Measurements from ENCODE around the gene PRRT2.
"Not testable (repeated sequence)": the region's sequence is repeated elsewhere in the genome, so short reads cannot be mapped to it uniquely, and the experiment has no call there.

Gene PRRT2
- 1.1 to 1.9 (median 1.3) reads per million in 4 donors for total RNA-seq

DNA sequence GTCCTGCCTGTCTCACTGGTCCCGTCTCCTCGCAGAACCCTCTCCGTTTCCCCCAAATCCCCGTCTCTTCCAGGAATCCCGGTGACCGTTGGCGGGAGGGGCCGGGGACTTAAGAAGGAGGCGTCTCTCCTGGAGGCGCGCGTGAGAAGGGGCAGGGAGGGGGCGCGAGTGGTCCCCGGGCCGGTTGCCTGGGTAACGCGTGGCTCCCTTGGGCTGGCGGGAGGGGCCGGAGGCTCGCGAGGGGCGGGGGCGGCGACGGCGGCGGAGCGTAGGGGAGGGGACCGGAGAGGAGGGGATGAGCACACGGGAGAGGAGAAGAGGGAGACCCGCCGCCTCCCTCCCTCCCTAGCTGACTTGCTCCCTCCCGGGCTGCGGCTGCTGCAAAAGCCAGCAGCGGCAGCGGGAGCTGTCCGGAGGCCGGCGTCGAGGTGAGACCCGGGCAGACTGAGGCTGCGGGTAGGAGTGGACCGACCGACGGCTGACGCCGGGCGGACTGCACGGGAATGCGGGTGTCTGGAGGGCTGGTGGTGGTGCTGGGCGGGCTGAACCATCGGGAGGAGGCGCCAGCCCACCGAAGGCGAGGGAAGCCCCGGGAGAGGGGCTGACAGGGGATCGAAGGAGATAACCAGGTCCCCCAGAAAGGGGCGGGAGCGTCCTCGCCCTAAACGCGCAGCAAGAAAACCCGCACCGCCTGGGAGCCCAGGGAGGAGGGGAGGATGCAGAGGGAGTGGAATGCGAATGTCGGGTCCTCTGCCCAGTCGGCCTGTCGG is at the start of gene PRRT2:
PRRT2 (plus strand) TSS at position 298 of the 770 bp plus-strand sequence. CDS start 862 bp downstream, outside the sequence.
- peak in 4 of 5 donors; percentile 30 to 58 (median 42) for DNase-seq

GRCh38 chr16:29763326-29763725 is 48.7 kb upstream of the PRRT2 start:
- DNase-seq = no peak

DNA sequence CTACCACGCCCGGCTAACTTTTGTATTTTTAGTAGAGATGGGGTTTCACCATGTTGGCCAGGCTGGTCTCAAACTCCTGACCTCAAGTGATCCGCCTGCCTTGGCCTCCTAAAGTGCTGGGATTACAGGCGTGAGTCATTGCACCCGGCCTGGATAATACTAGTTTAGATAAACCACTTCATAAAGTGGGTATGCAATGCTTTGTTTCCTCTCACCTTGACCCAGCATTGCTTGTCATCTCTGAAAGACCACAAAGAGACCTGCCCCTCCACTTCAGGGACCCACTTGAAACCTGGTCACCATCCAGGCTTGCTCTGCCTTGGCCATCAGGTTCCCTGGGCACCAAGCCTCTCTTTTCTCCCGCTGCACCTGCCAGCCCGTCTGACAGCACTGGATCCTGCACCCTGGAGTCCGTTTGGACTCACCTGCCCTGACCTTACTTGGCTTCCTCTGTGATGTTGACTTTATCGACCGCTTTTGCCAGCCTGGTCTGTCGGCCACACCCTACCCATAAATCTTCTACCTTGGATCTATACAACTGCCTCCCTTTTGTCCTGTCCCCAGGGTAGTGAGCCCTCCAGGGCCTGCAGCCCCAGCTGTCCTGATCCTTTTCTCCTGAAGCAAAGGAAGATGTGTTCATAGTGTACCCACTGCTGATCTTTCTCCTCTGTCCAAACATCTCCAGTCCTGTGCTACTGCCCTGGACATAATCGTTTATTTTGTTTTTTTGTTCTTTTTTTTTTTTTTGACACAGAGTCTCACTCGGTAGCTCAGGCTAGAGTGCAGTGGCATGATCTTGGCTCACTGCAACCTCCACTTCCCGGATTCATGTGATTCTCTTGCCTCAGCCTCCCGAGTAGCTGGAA is 46.6 kb upstream of the PRRT2 start:
- DNase-seq = no peak

- no peak for DNase-seq
Measured at GRCh38 chr16:29766571-29766970, 45.4 kb upstream of the PRRT2 start.

DNA sequence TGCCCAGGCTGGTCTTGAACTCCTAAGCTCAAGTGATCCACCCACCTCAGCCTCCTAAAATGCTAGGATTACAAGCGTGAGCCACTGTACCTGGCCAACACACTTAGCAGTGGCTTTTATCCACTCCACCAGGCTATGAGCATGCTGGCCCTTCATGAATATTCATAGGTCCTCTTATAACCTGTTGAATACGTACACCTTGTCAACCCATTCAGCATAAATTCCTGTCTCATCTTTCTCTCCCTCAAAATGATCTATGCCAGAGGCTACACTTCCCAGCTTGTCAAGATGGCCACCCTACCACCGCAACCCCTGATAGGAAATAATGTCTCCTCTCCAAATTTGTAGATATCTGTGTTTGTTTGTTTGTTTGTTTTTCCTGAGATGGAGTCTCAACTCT is 44.9 kb upstream of the PRRT2 start:
- no peak for DNase-seq

DNA sequence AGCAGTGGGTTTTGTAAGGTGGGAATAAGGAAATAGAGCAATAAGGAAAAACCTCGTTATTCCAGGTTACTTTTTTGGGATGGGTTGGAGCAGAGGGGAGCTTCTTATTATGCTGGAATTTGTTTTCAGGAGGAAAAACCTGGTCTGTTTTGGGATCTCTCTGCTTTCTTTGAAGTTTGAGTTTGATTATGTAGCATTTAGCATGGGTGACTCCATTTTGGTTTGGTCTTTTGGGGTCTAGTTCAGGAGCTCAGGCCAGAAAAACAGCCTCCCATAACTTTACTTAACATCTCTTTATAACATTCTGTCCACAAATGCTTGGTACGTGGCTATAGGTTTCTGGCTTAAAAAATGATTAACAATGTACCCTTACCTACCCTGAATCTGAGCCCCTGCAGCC is 42.5 kb upstream of the PRRT2 start:
- no peak for DNase-seq

DNA sequence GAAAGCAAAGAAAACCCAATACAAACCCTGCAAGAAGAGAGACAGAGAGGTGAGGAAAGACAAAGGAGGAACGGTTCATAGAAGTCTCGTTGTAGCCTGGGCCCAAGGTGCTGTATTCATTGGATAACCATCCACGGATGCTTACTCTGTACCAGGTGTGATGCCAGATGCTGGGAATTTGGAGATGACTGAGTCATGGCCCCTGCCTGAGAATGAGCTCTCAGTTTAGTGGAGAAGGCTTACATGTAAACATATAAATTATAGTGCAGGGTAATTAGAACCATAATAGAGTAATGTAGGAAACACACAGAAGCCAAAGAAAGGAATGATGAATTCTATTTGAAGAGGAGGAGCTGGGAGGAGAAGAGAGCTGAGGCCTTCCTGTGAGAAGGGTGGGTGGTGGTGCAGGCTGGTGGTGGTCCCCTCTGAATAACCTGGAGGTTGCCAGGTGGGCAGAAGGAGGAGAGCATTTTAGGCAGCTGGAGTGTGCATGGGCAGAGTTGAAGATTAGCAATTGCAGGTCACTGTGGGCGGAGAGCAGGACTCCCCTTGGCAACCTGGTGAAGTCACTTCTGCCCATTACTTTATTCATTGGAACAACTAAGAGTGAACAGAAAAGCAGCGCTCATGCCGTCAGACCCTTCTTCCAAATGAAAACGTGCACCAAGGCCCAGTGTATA is 41.6 kb upstream of the PRRT2 start:
- no peak for DNase-seq

- DNase-seq = not testable (repeated sequence)
Measured at GRCh38 chr16:29772330-29772729, 39.7 kb upstream of the PRRT2 start.

GRCh38 chr16:29774730-29775129 is 37.3 kb upstream of the PRRT2 start:
- no peak for DNase-seq

DNA sequence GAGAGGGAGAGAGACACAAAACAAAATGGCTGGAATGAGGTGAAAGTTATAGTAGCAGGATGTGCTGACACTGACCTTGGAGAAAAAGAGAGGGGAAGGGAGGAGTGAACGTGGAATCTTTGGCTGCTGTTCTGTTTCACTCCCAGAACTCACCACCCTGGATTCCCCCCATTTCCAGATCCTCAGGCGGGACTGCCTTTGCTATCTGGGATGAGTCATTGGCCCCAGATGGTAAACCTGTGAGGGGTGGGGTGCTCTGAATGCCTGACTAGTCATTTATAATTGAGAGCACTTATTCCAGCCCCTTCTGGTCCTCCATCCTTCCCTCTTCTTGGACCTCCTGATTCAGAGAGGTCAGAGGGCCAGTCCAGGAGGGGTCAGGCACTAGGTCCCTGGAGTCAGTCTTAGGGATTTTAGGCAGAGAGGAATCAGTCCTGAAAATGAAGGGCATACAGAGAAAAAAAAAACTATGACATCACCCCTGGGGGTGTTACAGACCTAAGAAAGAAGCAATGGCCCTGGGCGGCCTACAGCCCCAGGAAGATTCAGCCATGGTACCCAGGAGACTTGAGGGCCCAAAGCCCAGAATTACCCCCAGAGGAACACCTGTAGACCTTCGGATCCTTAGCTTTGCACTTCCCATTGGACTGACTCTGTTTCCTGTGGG is 36.1 kb upstream of the PRRT2 start:
- DNase-seq = no peak

DNA sequence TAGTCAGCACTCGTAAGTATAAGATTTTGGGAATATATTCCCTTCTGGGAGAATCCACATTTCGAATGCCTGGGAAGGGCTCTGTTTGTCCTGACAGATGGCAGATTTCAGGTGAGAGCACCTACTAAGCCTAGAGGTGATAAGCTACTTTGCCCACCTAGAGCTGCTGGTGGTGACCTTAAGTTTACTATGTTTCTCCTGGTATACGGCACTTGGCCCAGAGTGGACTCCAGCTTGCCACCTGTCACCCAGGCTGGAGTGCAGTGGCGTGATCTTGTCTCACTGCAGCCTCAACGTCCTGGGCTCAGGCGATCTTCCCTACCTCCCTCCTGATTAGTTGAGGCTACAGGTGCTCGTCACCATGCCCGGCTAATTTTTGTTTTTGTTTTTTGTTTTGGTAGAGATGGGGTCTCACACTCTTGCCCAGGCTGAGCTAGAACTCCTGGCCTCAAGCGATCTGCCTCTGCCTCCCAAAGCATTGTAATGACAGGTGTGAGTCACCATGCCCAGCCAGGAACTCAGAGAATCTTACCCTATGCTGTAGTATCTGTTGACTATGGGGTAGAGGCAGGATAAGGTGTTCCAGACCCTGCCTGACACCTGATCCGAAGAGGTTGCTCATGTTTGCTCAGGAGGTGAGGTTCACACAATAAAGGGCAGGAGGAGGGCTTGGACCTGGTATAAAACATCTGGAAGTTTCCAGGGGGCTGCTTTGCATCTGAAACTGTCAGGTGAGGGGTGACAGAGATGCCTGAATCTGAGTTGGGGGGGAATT is 34.2 kb upstream of the PRRT2 start, which contains the start of gene ZG16:
ZG16 (plus strand) TSS at position 681 of the 775 bp plus-strand sequence. CDS start 1,011 bp downstream, outside the sequence.
- no peak for DNase-seq

DNA sequence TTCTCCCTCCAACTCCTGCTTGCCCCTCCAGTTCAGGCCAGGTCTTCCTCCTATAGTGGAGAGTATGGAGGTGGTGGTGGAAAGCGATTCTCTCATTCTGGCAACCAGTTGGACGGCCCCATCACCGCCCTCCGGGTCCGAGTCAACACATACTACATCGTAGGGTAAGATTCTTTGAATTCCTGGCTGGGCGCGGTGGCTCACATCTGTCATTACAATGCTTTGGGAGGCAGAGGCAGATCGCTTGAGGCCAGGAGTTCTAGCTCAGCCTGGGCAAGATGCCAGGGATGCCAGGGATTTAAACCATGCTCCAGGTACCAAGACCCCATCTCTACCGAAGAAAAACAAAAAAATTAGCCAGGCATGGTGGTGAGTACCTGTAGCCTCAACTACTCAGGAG is 32.5 kb upstream of the PRRT2 start:
- DNase-seq = no peak

DNA sequence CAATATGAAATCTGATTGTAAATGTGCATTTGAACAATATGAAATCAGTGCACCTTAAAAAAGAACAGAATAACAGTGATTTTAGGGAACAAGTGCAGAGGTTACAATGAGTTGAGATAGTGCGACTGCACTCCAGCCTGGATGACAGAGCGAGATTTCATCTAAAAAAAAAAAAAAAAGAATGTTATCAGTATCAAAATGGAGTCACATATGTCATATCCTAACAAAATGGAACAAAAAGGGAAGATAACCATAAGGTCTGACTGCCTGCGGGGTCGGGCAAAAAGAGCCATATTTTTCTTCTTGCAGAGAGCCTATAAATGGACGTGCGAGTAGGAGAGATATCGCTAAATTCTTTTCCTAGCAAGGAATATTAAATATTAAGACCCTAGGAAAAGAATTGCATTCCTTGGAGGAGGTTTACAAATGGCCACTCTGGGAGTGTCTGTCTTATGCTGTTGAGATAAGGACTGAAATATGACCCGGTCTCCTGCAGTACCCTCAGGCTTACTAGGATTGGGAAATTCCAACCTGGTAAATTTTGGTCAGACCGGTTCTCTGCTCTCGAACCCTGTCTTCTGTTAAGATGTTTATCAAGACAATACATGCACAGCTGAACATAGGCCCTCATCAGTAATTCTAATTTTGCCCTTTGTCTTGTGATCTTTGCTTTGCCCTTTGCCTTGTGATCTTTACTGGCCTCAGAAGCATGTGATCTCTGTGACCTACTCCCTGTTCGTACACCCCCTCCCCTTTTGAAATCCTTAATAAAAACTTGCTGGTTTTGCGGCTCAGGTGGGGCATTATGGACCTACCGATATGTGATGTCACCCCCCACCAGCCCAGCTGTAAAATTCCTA is 28.7 kb upstream of the PRRT2 start:
- DNase-seq = not testable (repeated sequence)

GRCh38 chr16:29784157-29784556 is 27.8 kb upstream of the PRRT2 start:
- DNase-seq = peak in 1 of 5 donors; percentile 33

DNA sequence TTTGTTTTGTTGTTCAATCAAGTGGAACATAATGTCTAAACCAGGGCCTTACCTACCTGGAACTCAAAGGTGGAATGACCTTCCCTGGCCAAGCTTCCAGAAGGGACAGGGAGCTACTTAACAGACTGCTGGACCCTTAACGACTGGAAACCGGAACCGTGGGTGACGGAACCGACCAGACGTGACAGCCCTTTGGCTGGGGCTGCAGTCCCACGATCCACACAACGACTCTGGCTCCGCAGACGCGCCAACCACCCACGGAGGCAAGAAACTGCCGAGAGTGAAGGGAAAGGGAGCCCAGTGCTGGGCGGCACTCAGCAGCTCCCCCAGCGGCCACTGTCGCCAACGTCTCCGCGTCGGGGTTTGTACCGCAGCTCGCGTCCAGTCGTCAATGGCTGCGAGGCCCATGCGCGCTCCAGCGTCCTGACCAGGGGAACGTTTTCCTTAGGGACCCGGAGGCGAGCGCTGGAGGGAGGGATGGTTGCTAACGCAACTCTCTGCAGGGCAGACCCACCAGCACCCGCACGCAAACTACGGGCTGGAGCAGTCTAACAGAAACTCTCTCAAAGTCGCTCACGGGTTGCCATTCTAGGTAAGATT is 27.0 kb upstream of the PRRT2 start:
- DNase-seq = peak; percentile 43 to 77 (median 61)

- DNase-seq = not testable (repeated sequence)
Measured at GRCh38 chr16:29787155-29787554, 24.8 kb upstream of the PRRT2 start.

- DNase-seq = no peak
Measured at GRCh38 chr16:29789775-29790182, 22.2 kb upstream of the PRRT2 start.

DNA sequence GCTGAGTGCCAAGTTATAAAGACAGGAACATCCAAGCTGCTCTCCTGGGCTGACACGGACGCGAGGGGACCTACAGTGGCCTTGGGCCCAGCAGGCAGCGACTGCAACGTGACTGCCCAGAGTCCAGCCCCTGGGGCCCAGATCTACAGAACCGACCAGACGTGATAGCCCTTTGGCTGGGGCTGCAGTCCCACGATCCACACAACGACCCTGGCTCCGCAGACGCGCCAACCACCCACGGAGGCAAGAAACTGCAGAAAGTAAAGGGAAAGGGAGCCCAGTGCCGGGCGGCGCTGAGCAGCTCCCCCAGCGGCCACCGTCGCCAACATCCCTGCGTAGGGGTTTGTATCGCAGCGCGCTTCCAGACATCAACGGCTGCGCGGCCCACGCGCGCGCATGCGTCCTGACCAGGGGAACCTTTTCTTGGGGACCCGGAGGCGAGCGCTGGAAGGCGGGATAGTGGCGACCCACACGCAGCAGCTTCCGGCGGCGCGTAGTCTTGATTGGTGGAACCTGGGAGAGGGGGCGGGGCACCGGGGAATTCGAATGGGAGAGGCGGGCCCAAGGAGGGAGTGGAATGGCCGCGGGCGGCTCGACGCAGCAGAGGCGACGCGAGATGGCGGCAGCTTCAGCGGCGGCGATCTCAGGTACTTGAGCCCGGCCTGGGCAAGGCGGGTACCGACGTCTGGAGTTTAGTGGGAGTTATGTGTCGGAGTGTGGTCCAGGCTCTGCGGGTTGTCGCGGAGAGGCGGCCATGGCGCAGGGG is 21.6 kb upstream of the PRRT2 start, which contains the start of gene KIF22:
KIF22 (plus strand) TSS at position 569 of the 766 bp plus-strand sequence; CDS start at position 578, 9 bp downstream.
- DNase-seq = peak; percentile 99 to 100 (median 100)
